ENCODE data around the gene CYP2F1. TPM values are rescaled to one million over a fixed set of nuclear protein-coding genes. Genes with fewer than 3 reads are reported as not detected.
A peak's percentile ranks its signal among the peaks of the same experiment; 100 is the strongest.

CYP2F1 gene
- total and polyA plus RNA-seq, 9 of the 15 experiments (the other 6 are each of a cell fraction or from before 2014, with no cell fraction given), result 0.03 to 0.77 (median 0.18) TPM; not detected in 1

DNA sequence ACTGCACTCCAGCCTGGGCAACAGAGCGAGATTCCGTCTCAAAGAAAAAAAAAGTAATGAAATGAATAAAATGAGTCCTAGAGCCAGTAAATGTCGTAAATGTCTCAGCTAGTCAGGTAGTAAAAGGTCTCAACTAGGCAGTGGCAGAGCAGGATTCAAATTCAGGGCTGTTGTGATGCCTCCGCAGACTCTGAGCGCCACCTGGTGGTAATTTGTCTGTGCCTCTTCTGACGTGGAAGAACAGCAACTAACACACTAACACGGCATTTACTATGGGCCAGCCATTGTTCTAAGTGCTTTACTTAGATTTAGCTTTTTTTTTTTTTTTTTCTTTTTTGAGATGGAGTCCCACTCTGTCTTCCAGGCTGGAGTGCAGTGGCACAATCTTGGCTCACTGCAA is 30.2 kb downstream of the CYP2F1 start:
- intact Hi-C loops (cut with micrococcal nuclease), result loop anchor here (1.0 kb wide), 2 partner anchors 170 to 481 kb away; no protein-coding TSS in a partner anchor
- Histone ChIP-seq H3K36me3 (ENCODE audit: control insufficient read depth, insufficient read depth, low read length) (no peaks in the 10 kb centered on the region), H2AFZ (ENCODE audit: low read depth, low read length) (no peak overlapping the region), H3K27me3 (ENCODE audit: control insufficient read depth in 2 of 2, insufficient read depth in 2 of 2, low read length in 2 of 2) (peaks cover 0 to 8% of the 10 kb centered on the region in 2 experiments; a peak in 1 of 5 replicates), H3K9me3 (replicated peaks; ENCODE audit: control insufficient read depth, insufficient read depth, low read depth, low read length) (no peaks in the 10 kb centered on the region), H3K9me1 (ENCODE audit: control insufficient read depth, insufficient read depth, low read length) (no peaks in the 10 kb centered on the region), H3K27ac (ENCODE audit: extremely low read depth, low read depth, low read length) (no peak overlapping the region), H4K20me1 (replicated peaks; ENCODE audit: control insufficient read depth, insufficient read depth, low read length) (no peaks in the 10 kb centered on the region), H3K4me3 (no peak overlapping the region), H3K79me2 (ENCODE audit: control insufficient read depth, insufficient read depth, low read length) (no peaks in the 10 kb centered on the region), H3K4me1 (replicated peaks in 1 of 2; ENCODE audit: control insufficient read depth in 2 of 2, insufficient read depth in 2 of 2, low read length in 2 of 2) (no peaks in the 10 kb centered on the region; a peak in 1 of 5 replicates), H3K4me2 (ENCODE audit: insufficient read depth, low read length) (no peak overlapping the region), H3K9ac (ENCODE audit: insufficient read depth in 1 of 2, low read depth in 2 of 2, low read length in 2 of 2) (no peak overlapping the region)
- CTCF ChIA-PET (ENCODE audit: low intra/inter-chr PET ratio), result interaction anchor here (0.6 to 2.4 kb wide), 4 partner anchors 17 to 482 kb away, joined by 3 to 17 read pairs (median 4); no protein-coding TSS in a partner anchor
- ATAC-seq (peak; percentile 95), DNase-seq (ENCODE audit: extremely low read depth in 1 of 4, low spot score in 3 of 4) (peak; percentile 60 to 87 (median 64)), FAIRE-seq (peak; percentile 88)
- WGBS (ENCODE audit: insufficient coverage, low coverage, missing lambda C conversion rate), result 0% methylated on average over 7 of the region's 7 CpGs
- POLR2A ChIA-PET, result interaction anchor here (1.0 to 1.3 kb wide), 2 partner anchors 119 to 170 kb away, joined by 4 to 8 read pairs; no protein-coding TSS in a partner anchor
- BruUV-seq (replicated peaks), result no TSS peak
- in situ Hi-C loops (cut with MboI), result loop anchor here (5.0 kb wide), 1 partner anchor 487 kb away; no protein-coding TSS in a partner anchor
- TF ChIP-seq ZBTB43 (CRISPR knock-in tag; IDR thresholded peaks at IDR 0.05), result no peak
- peak; percentile 82 to 96 for TF ChIP-seq RAD21 (CRISPR knock-in tag; conservative IDR thresholded peaks at IDR 0.05 in 1 of 2, IDR thresholded peaks at IDR 0.05 in 1 of 2)
- no peak for TF ChIP-seq CBFA2T3 (IDR thresholded peaks at IDR 0.05)
- TF ChIP-seq HLTF (IDR thresholded peaks at IDR 0.05), result no peak
- TF ChIP-seq ZNF408 (CRISPR knock-in tag; IDR thresholded peaks at IDR 0.05; ENCODE audit: low read depth), result no peak
- TF ChIP-seq GATA2 (CRISPR knock-in tag; IDR thresholded peaks at IDR 0.05), result no peak
- TF ChIP-seq BHLHE40 (IDR thresholded peaks at IDR 0.05; ENCODE audit: low read length), result no peak
- TF ChIP-seq SMARCA4 (IDR thresholded peaks at IDR 0.05), result no peak
- peak; percentile 83 for TF ChIP-seq CREM (IDR thresholded peaks at IDR 0.05; ENCODE audit: low read depth)
- no peak for TF ChIP-seq ZFX (CRISPR knock-in tag; IDR thresholded peaks at IDR 0.05)
- no peak for TF ChIP-seq DNMT1 (IDR thresholded peaks at IDR 0.05)
- TF ChIP-seq DACH1 (IDR thresholded peaks at IDR 0.05; ENCODE audit: partially characterized antibody), result no peak
- no peak for TF ChIP-seq MYBL2 (IDR thresholded peaks at IDR 0.05; ENCODE audit: low read depth)
- no peak for TF ChIP-seq MYBL2 (CRISPR knock-in tag; IDR thresholded peaks at IDR 0.05; ENCODE audit: borderline replicate concordance)
- no peak for TF ChIP-seq FOXK2 (conservative IDR thresholded peaks at IDR 0.05 in 1 of 2, IDR thresholded peaks at IDR 0.05 in 1 of 2; ENCODE audit: low read depth in 2 of 2)
- TF ChIP-seq TCF3 (CRISPR knock-in tag; IDR thresholded peaks at IDR 0.05), result no peak
- TF ChIP-seq, protein P1, sequence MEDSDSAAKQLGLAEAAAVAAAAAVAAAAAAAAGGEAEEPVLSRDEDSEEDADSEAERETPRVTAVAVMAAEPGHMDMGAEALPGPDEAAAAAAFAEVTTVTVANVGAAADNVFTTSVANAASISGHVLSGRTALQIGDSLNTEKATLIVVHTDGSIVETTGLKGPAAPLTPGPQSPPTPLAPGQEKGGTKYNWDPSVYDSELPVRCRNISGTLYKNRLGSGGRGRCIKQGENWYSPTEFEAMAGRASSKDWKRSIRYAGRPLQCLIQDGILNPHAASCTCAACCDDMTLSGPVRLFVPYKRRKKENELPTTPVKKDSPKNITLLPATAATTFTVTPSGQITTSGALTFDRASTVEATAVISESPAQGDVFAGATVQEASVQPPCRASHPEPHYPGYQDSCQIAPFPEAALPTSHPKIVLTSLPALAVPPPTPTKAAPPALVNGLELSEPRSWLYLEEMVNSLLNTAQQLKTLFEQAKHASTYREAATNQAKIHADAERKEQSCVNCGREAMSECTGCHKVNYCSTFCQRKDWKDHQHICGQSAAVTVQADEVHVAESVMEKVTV (CRISPR knock-in tag; IDR thresholded peaks at IDR 0.05), result peak; percentile 79
- TF ChIP-seq MYNN (IDR thresholded peaks at IDR 0.05), result no peak
- no peak for TF ChIP-seq MYNN (CRISPR knock-in tag; IDR thresholded peaks at IDR 0.05)
- TF ChIP-seq SMC3 (conservative IDR thresholded peaks at IDR 0.05; ENCODE audit: insufficient read depth, low read depth, low read length), result peak; percentile 91
- TF ChIP-seq HDAC8 (tag; IDR thresholded peaks at IDR 0.05), result no peak
- TF ChIP-seq SOX6 (IDR thresholded peaks at IDR 0.05), result 0 out of 2 replicates have a peak, but pooled peaks have one; percentile 21
